Airway epithelial cell (primary cell): ENCODE results near the gene RAB30. TPM values are rescaled to one million over a fixed set of nuclear protein-coding genes. Genes with fewer than 3 reads are reported as not detected.

Experiments
- total RNA-seq: library from RNA; depleted of rRNA; stranded (reverse); fragments of >200 nt; gene quantifications from 2 replicates; pipeline ENCODE4 v1.2.3, GENCODE V29; 2015

The RAB30 gene
- 4.7 and 5.1 TPM in 2 replicates for total RNA-seq

GRCh38 chr11:83071567-83072349 lies at the start of gene RAB30:
Gene RAB30, minus strand, starts transcription at chr11:83071897. Its CDS starts 74,581 bp downstream, at chr11:82997316.

Other genes with a start within 250 kb of the RAB30 start
- gene PRCP, start 171.5 kb downstream of the RAB30 start, total RNA-seq: 21.7 and 41.6 TPM in 2 replicates
- 8.7 and 10.4 TPM in 2 replicates for gene DDIAS, start 170.2 kb downstream of the RAB30 start, total RNA-seq
- 18.0 and 19.1 TPM in 2 replicates for gene PCF11, start 85.2 kb upstream of the RAB30 start, total RNA-seq
- gene ANKRD42, start 121.8 kb upstream of the RAB30 start, total RNA-seq: 5.6 and 7.1 TPM in 2 replicates
- gene CCDC90B, start 214.5 kb upstream of the RAB30 start, total RNA-seq: 27.5 and 37.2 TPM in 2 replicates